Measurements from ENCODE around the gene EPHB2. TPM values are rescaled to one million over a fixed set of nuclear protein-coding genes. Genes with fewer than 3 reads are reported as not detected.

EPHB2 gene
- polyA plus RNA-seq, 2 of the 4 experiments (the other 2 are of a cell fraction), result 13.0 to 35.3 TPM

GRCh38 chr1:22754106-22754768 lies 43.6 kb downstream of the EPHB2 start:
- ChIA-PET POLR2A (interaction anchor here (0.6 to 0.7 kb wide), 2 partner anchors 10 to 50 kb away, joined by 4 to 5 read pairs; no protein-coding TSS in a partner anchor), CTCF (interaction anchor here (1.0 kb wide), 1 partner anchor 50 kb away, joined by 4 read pairs; no protein-coding TSS in a partner anchor)
- TF ChIP-seq POLR2AphosphoS2 (conservative IDR thresholded peaks at IDR 0.05; ENCODE audit: low read length) (no peak), RAD21 (conservative IDR thresholded peaks at IDR 0.05 in 1 of 2, IDR thresholded peaks at IDR 0.05 in 1 of 2) (no peak), ELK1 (IDR thresholded peaks at IDR 0.05; ENCODE audit: low read depth, low read length) (no peak), HOXA7 (CRISPR knock-in tag; IDR thresholded peaks at IDR 0.05) (no peak), HMGXB4 (CRISPR knock-in tag; IDR thresholded peaks at IDR 0.05; ENCODE audit: borderline replicate concordance) (no peak), SMC3 (IDR thresholded peaks at IDR 0.05) (no peak), MYC (IDR thresholded peaks at IDR 0.05; ENCODE audit: borderline replicate concordance, low read length) (no peak), FOXS1 (CRISPR knock-in tag; IDR thresholded peaks at IDR 0.05) (no peak), CBX8 (IDR thresholded peaks at IDR 0.05) (no peak), HDAC2 (IDR thresholded peaks at IDR 0.05) (no peak), JUN (IDR thresholded peaks at IDR 0.05) (no peak), CEBPB (IDR thresholded peaks at IDR 0.05) (no peak)
- TF ChIP-seq, protein P1, sequence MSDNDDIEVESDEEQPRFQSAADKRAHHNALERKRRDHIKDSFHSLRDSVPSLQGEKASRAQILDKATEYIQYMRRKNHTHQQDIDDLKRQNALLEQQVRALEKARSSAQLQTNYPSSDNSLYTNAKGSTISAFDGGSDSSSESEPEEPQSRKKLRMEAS (IDR thresholded peaks at IDR 0.05), result no peak
- no peak for FAIRE-seq
- Histone ChIP-seq H3K4me1 (peaks cover 41% of the 10 kb centered on the region), H3K4me2 (no peak overlapping the region), H3K9me3 (no peaks in the 10 kb centered on the region), H3K27ac (peak overlapping the region; percentile 29 to 69; a peak in 4 of 6 replicates), H3K4me3 (no peak overlapping the region)
- DNase-seq (ENCODE audit: low read depth in 1 of 2, low spot score in 1 of 2), result no peak
- 76% methylated on average over 6 of the region's 10 CpGs for WGBS (ENCODE audit: missing lambda C conversion rate)
- no peak for ATAC-seq

- Histone ChIP-seq H3K4me1 (peaks cover 35% of the 10 kb centered on the region), H3K27ac (peak overlapping the region in 1 of 2 experiments; percentile 69; a peak in 3 of 6 replicates), H3K9me3 (no peaks in the 10 kb centered on the region), H3K4me3 (no peak overlapping the region), H3K4me2 (no peak overlapping the region)
- TF ChIP-seq KDM1A (IDR thresholded peaks at IDR 0.05; ENCODE audit: low read depth) (no peak), FOXS1 (CRISPR knock-in tag; IDR thresholded peaks at IDR 0.05) (no peak), MAFK (IDR thresholded peaks at IDR 0.05; ENCODE audit: partially characterized antibody) (no peak), PBX3 (IDR thresholded peaks at IDR 0.05) (no peak), EHMT2 (IDR thresholded peaks at IDR 0.05; ENCODE audit: low read depth) (no peak), PHF8 (IDR thresholded peaks at IDR 0.05; ENCODE audit: borderline replicate concordance, low read depth) (no peak), MAZ (IDR thresholded peaks at IDR 0.05; ENCODE audit: borderline replicate concordance, low read depth, low read length) (no peak), JUN (IDR thresholded peaks at IDR 0.05) (no peak), TP53 (CRISPR knock-in tag; IDR thresholded peaks at IDR 0.05) (no peak)
- TF ChIP-seq, protein P2, sequence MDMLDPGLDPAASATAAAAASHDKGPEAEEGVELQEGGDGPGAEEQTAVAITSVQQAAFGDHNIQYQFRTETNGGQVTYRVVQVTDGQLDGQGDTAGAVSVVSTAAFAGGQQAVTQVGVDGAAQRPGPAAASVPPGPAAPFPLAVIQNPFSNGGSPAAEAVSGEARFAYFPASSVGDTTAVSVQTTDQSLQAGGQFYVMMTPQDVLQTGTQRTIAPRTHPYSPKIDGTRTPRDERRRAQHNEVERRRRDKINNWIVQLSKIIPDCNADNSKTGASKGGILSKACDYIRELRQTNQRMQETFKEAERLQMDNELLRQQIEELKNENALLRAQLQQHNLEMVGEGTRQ (IDR thresholded peaks at IDR 0.05), result no peak
- TF ChIP-seq, protein P3, sequence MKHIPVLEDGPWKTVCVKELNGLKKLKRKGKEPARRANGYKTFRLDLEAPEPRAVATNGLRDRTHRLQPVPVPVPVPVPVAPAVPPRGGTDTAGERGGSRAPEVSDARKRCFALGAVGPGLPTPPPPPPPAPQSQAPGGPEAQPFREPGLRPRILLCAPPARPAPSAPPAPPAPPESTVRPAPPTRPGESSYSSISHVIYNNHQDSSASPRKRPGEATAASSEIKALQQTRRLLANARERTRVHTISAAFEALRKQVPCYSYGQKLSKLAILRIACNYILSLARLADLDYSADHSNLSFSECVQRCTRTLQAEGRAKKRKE (CRISPR knock-in tag; IDR thresholded peaks at IDR 0.05; ENCODE audit: low read depth), result no peak
- WGBS (ENCODE audit: missing lambda C conversion rate), result 67% methylated on average over 5 of the region's 7 CpGs
- DNase-seq (ENCODE audit: low read depth in 1 of 2, low spot score in 1 of 2) (no peak), FAIRE-seq (no peak), ATAC-seq (no peak)
- ChIA-PET CTCF (no interaction called here), POLR2A (no interaction called here)
Observed at GRCh38 chr1:22754824-22755223, 44.2 kb downstream of the EPHB2 start.
